HEK293T (cell line): Measurements from ENCODE around the gene ANTXRL.

Source experiments
- CTCF ChIA-PET: fragments of 350-600 bp; formaldehyde crosslinking; extraction: SDS; loops from one replicate; lab custom pipeline; 2021; ENCODE audit warnings: antibody characterized with exemption, inconsistent platforms; lab: Yijun Ruan, JAX
- POLR2A ChIA-PET: fragments of 350-600 bp; formaldehyde crosslinking; extraction: SDS; loops from one replicate; lab custom pipeline; 2020; ENCODE audit warnings: antibody characterized with exemption, inconsistent platforms; lab: Yijun Ruan, JAX
- DNase-seq: peaks from one replicate; pipeline ENCODE4 v3.0.0; 2012; ENCODE audit warnings: mixed read lengths; ENCODE audit errors: extremely low spot score
- ARNT ChIP-seq: fragments of 450-650 bp; IDR thresholded peaks from 2 replicates; pipeline ENCODE4 v1.6.1; 2017; ENCODE audit warnings: mild to moderate bottlenecking
- BHLHE40 ChIP-seq: fragments of 450-650 bp; IDR thresholded peaks from 2 replicates; pipeline ENCODE4 v1.6.1; 2016; ENCODE audit warnings: mild to moderate bottlenecking, moderate library complexity, borderline replicate concordance
- CTBP1 ChIP-seq: fragments of 450-650 bp; IDR thresholded peaks from 2 replicates; pipeline ENCODE4 v1.6.1; 2016; ENCODE audit warnings: borderline replicate concordance
- ELF4 ChIP-seq: fragments of 450-650 bp; IDR thresholded peaks from 2 replicates; pipeline ENCODE4 v1.6.1; 2017; ENCODE audit warnings: antibody characterized with exemption
- FOXA1 ChIP-seq: fragments of 450-650 bp; IDR thresholded peaks from 2 replicates; pipeline ENCODE4 v1.6.1; 2016; ENCODE audit warnings: mild to moderate bottlenecking
- FOXK2 ChIP-seq: fragments of 450-650 bp; IDR thresholded peaks from 2 replicates; pipeline ENCODE4 v1.6.1; 2016; ENCODE audit warnings: mild to moderate bottlenecking
- FOXM1 ChIP-seq: fragments of 450-650 bp; IDR thresholded peaks from 2 replicates; pipeline ENCODE4 v1.6.1; 2017; ENCODE audit warnings: mild to moderate bottlenecking, borderline replicate concordance
- HDGF ChIP-seq: fragments of 450-650 bp; IDR thresholded peaks from 2 replicates; pipeline ENCODE4 v1.6.1; 2017; ENCODE audit warnings: antibody characterized with exemption, borderline replicate concordance
- L3MBTL2 ChIP-seq: fragments of 450-650 bp; conservative IDR thresholded peaks from 2 replicates; pipeline ENCODE4 v1.6.1; 2016; ENCODE audit warnings: mild to moderate bottlenecking
- LEF1 ChIP-seq: fragments of 450-650 bp; IDR thresholded peaks from 2 replicates; pipeline ENCODE4 v1.6.1; 2017; ENCODE audit warnings: mild to moderate bottlenecking, borderline replicate concordance
- NFRKB ChIP-seq: fragments of 450-650 bp; IDR thresholded peaks from 2 replicates; pipeline ENCODE4 v1.6.1; 2016; ENCODE audit warnings: mild to moderate bottlenecking, moderate library complexity
- PKNOX1 ChIP-seq: fragments of 450-650 bp; IDR thresholded peaks from 2 replicates; pipeline ENCODE4 v1.6.1; 2016
- SP1 ChIP-seq: fragments of 450-650 bp; IDR thresholded peaks from 2 replicates; pipeline ENCODE4 v1.6.1; 2017
- SUZ12 ChIP-seq: fragments of 450-650 bp; IDR thresholded peaks from 2 replicates; pipeline ENCODE4 v1.6.1; 2016; ENCODE audit warnings: mild to moderate bottlenecking
- TARDBP ChIP-seq: fragments of 450-650 bp; IDR thresholded peaks from 2 replicates; pipeline ENCODE4 v1.6.1; 2016
- ZNF384 ChIP-seq: fragments of 450-650 bp; IDR thresholded peaks from 2 replicates; pipeline ENCODE4 v1.6.1; 2016

The ANTXRL gene

GRCh38 chr10:46318799-46319198, 32.0 kb downstream of the ANTXRL start:
- TF ChIP-seq BHLHE40, result no peak
- TF ChIP-seq ELF4, result no peak
- TF ChIP-seq CTBP1, result no peak
- TF ChIP-seq NFRKB, result no peak
- TF ChIP-seq SP1, result no peak
- TF ChIP-seq HDGF, result no peak
- no peak for TF ChIP-seq ZNF384
- no peak for TF ChIP-seq LEF1
- no peak for TF ChIP-seq SUZ12
- TF ChIP-seq FOXA1, result no peak
- TF ChIP-seq L3MBTL2, result no peak
- no peak for TF ChIP-seq FOXM1
- TF ChIP-seq ARNT, result no peak
- TF ChIP-seq PKNOX1, result no peak
- ChIA-PET POLR2A (no interaction called here), CTCF (no interaction called here)
- no peak for DNase-seq

- ChIA-PET CTCF (no interaction called here), POLR2A (no interaction called here)
- no peak for DNase-seq
- TF ChIP-seq ZNF384 (no peak), TARDBP (no peak)
Measured at GRCh38 chr10:46319389-46319788, 32.6 kb downstream of the ANTXRL start.

- DNase-seq, result no peak
- TF ChIP-seq HDGF (no peak), FOXM1 (no peak), LEF1 (no peak), TARDBP (no peak), SUZ12 (no peak), FOXK2 (no peak), NFRKB (no peak), PKNOX1 (no peak)
- POLR2A ChIA-PET, result no interaction called here
- CTCF ChIA-PET, result no interaction called here
Measured at GRCh38 chr10:46321770-46322169, 35.0 kb downstream of the ANTXRL start.

GRCh38 chr10:46323176-46323575, 36.4 kb downstream of the ANTXRL start:
- ChIA-PET POLR2A (no interaction called here), CTCF (no interaction called here)
- no peak for DNase-seq
- TF ChIP-seq SP1 (no peak), ELF4 (no peak), ARNT (no peak), BHLHE40 (no peak), PKNOX1 (no peak), ZNF384 (no peak), L3MBTL2 (no peak), FOXA1 (no peak), TARDBP (no peak), FOXK2 (no peak), CTBP1 (no peak), HDGF (no peak), FOXM1 (no peak)

GRCh38 chr10:46325021-46325420, 38.2 kb downstream of the ANTXRL start:
- CTCF ChIA-PET, result no interaction called here
- POLR2A ChIA-PET, result no interaction called here
- DNase-seq, result peak; percentile 17
- TF ChIP-seq ARNT (no peak), ZNF384 (no peak), CTBP1 (no peak), FOXA1 (no peak), LEF1 (no peak), BHLHE40 (no peak), ELF4 (no peak), FOXK2 (no peak), L3MBTL2 (no peak), SP1 (no peak), TARDBP (no peak), FOXM1 (no peak), PKNOX1 (no peak), SUZ12 (no peak), HDGF (no peak), NFRKB (no peak)

GRCh38 chr10:46326066-46326465, 39.3 kb downstream of the ANTXRL start:
- no peak for TF ChIP-seq SP1
- no peak for TF ChIP-seq ARNT
- TF ChIP-seq TARDBP, result no peak
- no peak for TF ChIP-seq BHLHE40
- TF ChIP-seq LEF1, result no peak
- TF ChIP-seq NFRKB, result no peak
- TF ChIP-seq SUZ12, result no peak
- TF ChIP-seq ELF4, result no peak
- no peak for TF ChIP-seq PKNOX1
- no peak for DNase-seq
- ChIA-PET POLR2A (no interaction called here), CTCF (no interaction called here)
